ENCODE data around the gene OSBPL10. TPM values are rescaled to one million over a fixed set of nuclear protein-coding genes. Genes with fewer than 3 reads are reported as not detected.

The OSBPL10 gene
- total RNA-seq, 1 experiment from 2014 or later, result 2.3 TPM

- H3K36me3 ChIP-seq (ENCODE audit: insufficient read depth, low read length, poor library complexity, severe bottlenecking), result no peaks in the 10 kb centered on the region
- ChIA-PET POLR2A (ENCODE audit: low non-redundant PET) (no interaction called here), CTCF (no interaction called here)
- TF ChIP-seq CTCF (conservative IDR thresholded peaks at IDR 0.05; ENCODE audit: low read depth, low read length) (no peak), EZH2 (IDR thresholded peaks at IDR 0.05; ENCODE audit: borderline replicate concordance, low read depth, low read length, poor library complexity, severe bottlenecking) (no peak)
- H3K27me3 ChIP-seq (replicated peaks; ENCODE audit: insufficient read depth, low read depth, low read length, poor library complexity), result no peaks in the 10 kb centered on the region
- no peak overlapping the region for H3K27ac ChIP-seq (ENCODE audit: low read depth, low read length, poor library complexity, severe bottlenecking)
- no peak for DNase-seq (ENCODE audit: low spot score)
- BruUV-seq (replicated peaks), result no TSS peak
- H3K4me3 ChIP-seq (ENCODE audit: low read depth, low read length, poor library complexity, severe bottlenecking), result no peak overlapping the region
- no peaks in the 10 kb centered on the region for H3K9me3 ChIP-seq (ENCODE audit: low read depth, low read length, poor library complexity, severe bottlenecking)
- intact Hi-C loops (cut with micrococcal nuclease; ENCODE audit: unreplicated experiment), result no loop called here
- H3K4me1 ChIP-seq (ENCODE audit: insufficient read depth, low read length, poor library complexity, severe bottlenecking), result no peaks in the 10 kb centered on the region
These were observed 77.2 kb downstream of the OSBPL10 start for GRCh38 chr3:31903686-31904431.

- no TSS peak for BruUV-seq (replicated peaks)
- no peak overlapping the region for H3K4me3 ChIP-seq (ENCODE audit: low read depth, low read length, poor library complexity, severe bottlenecking)
- H3K36me3 ChIP-seq (ENCODE audit: insufficient read depth, low read length, poor library complexity, severe bottlenecking), result no peaks in the 10 kb centered on the region
- no peak for DNase-seq (ENCODE audit: low spot score)
- ChIA-PET POLR2A (ENCODE audit: low non-redundant PET) (no interaction called here), CTCF (no interaction called here)
- TF ChIP-seq EZH2 (IDR thresholded peaks at IDR 0.05; ENCODE audit: borderline replicate concordance, low read depth, low read length, poor library complexity, severe bottlenecking) (no peak), CTCF (conservative IDR thresholded peaks at IDR 0.05; ENCODE audit: low read depth, low read length) (no peak)
- H3K27me3 ChIP-seq (replicated peaks; ENCODE audit: insufficient read depth, low read depth, low read length, poor library complexity), result no peaks in the 10 kb centered on the region
- no peaks in the 10 kb centered on the region for H3K9me3 ChIP-seq (ENCODE audit: low read depth, low read length, poor library complexity, severe bottlenecking)
- H3K4me1 ChIP-seq (ENCODE audit: insufficient read depth, low read length, poor library complexity, severe bottlenecking), result no peaks in the 10 kb centered on the region
- H3K27ac ChIP-seq (ENCODE audit: low read depth, low read length, poor library complexity, severe bottlenecking), result no peak overlapping the region
- intact Hi-C loops (cut with micrococcal nuclease; ENCODE audit: unreplicated experiment), result no loop called here
These were observed 80.5 kb downstream of the OSBPL10 start for GRCh38 chr3:31900583-31900982.

- Histone ChIP-seq H3K4me1 (ENCODE audit: insufficient read depth, low read length, poor library complexity, severe bottlenecking) (no peaks in the 10 kb centered on the region), H3K9me3 (ENCODE audit: low read depth, low read length, poor library complexity, severe bottlenecking) (no peaks in the 10 kb centered on the region), H3K36me3 (ENCODE audit: insufficient read depth, low read length, poor library complexity, severe bottlenecking) (no peaks in the 10 kb centered on the region), H3K27me3 (replicated peaks; ENCODE audit: insufficient read depth, low read depth, low read length, poor library complexity) (no peaks in the 10 kb centered on the region), H3K4me3 (ENCODE audit: low read depth, low read length, poor library complexity, severe bottlenecking) (no peak overlapping the region), H3K27ac (ENCODE audit: low read depth, low read length, poor library complexity, severe bottlenecking) (no peak overlapping the region)
- DNase-seq (ENCODE audit: low spot score), result no peak
- ChIA-PET CTCF (no interaction called here), POLR2A (ENCODE audit: low non-redundant PET) (no interaction called here)
- TF ChIP-seq CTCF (conservative IDR thresholded peaks at IDR 0.05; ENCODE audit: low read depth, low read length), result no peak
- TF ChIP-seq EZH2 (IDR thresholded peaks at IDR 0.05; ENCODE audit: borderline replicate concordance, low read depth, low read length, poor library complexity, severe bottlenecking), result no peak
- no TSS peak for BruUV-seq (replicated peaks)
- intact Hi-C loops (cut with micrococcal nuclease; ENCODE audit: unreplicated experiment), result no loop called here
These were observed 84.2 kb downstream of the OSBPL10 start for GRCh38 chr3:31896648-31897433.
